ENCODE data around the gene CENPT. TPM values are rescaled to one million over a fixed set of nuclear protein-coding genes. Genes with fewer than 3 reads are reported as not detected.

Gene CENPT
- total and polyA plus RNA-seq, 2 of the 13 experiments (the other 11 are each of a cell fraction or from before 2014, with no cell fraction given) = 40.9 to 43.3 TPM

DNA sequence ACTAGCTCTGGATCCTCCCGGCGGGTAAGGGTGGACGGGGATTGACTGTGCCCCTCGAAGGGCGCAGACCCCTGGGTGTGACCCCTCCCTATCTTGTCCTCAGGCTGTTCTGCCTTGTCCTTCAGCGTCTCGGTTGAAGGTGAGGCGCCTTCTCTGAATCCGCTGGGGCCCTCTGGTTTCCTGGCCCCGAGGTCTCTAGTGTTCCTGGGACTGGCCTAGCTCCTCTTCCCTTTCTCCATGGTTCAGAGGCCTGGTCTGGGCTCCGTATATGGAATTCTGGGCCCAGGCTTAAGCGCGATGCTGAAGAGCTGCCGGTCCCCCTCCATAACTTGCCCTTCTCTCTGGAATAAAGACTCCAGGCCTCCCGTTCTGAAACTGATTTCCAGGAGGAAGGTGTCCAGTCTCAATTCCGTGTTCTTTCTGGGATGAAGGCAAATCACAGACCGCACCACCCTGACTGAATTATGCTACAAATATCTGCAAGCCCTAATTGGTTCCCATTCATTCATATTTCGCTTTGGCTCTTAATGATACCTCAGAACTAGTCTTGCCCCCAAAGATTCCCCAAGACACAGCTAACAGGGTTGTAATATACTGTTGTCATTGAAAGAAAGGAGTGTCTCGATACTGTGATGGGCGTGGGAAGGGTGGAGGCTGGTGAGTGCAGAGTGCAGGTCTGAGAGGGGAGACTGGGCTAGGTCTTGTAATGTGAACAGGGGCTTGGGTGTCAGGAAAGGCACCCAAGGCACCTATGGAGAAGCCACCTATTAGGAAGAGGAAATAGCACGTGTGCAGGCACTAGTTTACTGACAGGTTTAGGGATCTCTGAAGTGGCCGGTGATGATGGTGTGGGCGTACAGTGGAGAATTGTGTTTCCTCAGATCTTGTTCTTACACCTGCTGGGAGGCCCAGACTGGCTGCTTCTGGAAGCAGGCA lies 26.2 kb upstream of the CENPT start (continued):
- TF ChIP-seq HMGXB4 (CRISPR knock-in tag; IDR thresholded peaks at IDR 0.05; ENCODE audit: borderline replicate concordance in 1 of 2, low read depth in 1 of 2) (peak in 1 of 2 experiments; percentile 2; a peak in 1 of 4 replicates), ZNF256 (CRISPR knock-in tag; conservative IDR thresholded peaks at IDR 0.05) (0 out of 2 replicates have a peak, but pooled peaks have one; percentile 4), ARID4A (CRISPR knock-in tag; IDR thresholded peaks at IDR 0.05; ENCODE audit: borderline replicate concordance) (no peak), ZNF326 (CRISPR knock-in tag; IDR thresholded peaks at IDR 0.05; ENCODE audit: borderline replicate concordance) (no peak), ZMAT5 (CRISPR knock-in tag; IDR thresholded peaks at IDR 0.05; ENCODE audit: borderline replicate concordance, low read depth) (no peak), TBP (CRISPR knock-in tag; IDR thresholded peaks at IDR 0.05) (no peak), SNAI1 (CRISPR knock-in tag; IDR thresholded peaks at IDR 0.05; ENCODE audit: borderline replicate concordance) (0 out of 2 replicates have a peak, but pooled peaks have one; percentile 59), EZH2 (conservative IDR thresholded peaks at IDR 0.05; ENCODE audit: low read depth, low read length) (no peak), GPN1 (CRISPR knock-in tag; IDR thresholded peaks at IDR 0.05; ENCODE audit: borderline replicate concordance) (no peak), KMT2B (CRISPR knock-in tag; IDR thresholded peaks at IDR 0.05) (0 out of 2 replicates have a peak, but pooled peaks have one; percentile 31), ZZZ3 (CRISPR knock-in tag; IDR thresholded peaks at IDR 0.05; ENCODE audit: borderline replicate concordance) (peak; percentile 18; the same call in 1 of the 2 replicates), ZNF350 (CRISPR knock-in tag; IDR thresholded peaks at IDR 0.05; ENCODE audit: borderline replicate concordance, low read depth) (no peak), ZNF552 (CRISPR knock-in tag; IDR thresholded peaks at IDR 0.05; ENCODE audit: borderline replicate concordance) (no peak), HDAC6 (IDR thresholded peaks at IDR 0.05; ENCODE audit: low read depth, low read length) (no peak), ATF2 (CRISPR knock-in tag; IDR thresholded peaks at IDR 0.05) (no peak), KAT8 (CRISPR knock-in tag; IDR thresholded peaks at IDR 0.05) (no peak), EHMT2 (IDR thresholded peaks at IDR 0.05; ENCODE audit: borderline replicate concordance, low read depth, low read length) (no peak)
- TF ChIP-seq, protein P1, sequence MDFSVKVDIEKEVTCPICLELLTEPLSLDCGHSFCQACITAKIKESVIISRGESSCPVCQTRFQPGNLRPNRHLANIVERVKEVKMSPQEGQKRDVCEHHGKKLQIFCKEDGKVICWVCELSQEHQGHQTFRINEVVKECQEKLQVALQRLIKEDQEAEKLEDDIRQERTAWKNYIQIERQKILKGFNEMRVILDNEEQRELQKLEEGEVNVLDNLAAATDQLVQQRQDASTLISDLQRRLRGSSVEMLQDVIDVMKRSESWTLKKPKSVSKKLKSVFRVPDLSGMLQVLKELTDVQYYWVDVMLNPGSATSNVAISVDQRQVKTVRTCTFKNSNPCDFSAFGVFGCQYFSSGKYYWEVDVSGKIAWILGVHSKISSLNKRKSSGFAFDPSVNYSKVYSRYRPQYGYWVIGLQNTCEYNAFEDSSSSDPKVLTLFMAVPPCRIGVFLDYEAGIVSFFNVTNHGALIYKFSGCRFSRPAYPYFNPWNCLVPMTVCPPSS (IDR thresholded peaks at IDR 0.05) = no peak
